Measurements from ENCODE around the gene CDK5RAP1. TPM values are rescaled to one million over a fixed set of nuclear protein-coding genes. Genes with fewer than 3 reads are reported as not detected.
"Not testable (repeated sequence)": the region's sequence is repeated elsewhere in the genome, so short reads cannot be mapped to it uniquely, and the experiment has no call there.

Gene CDK5RAP1
- total RNA-seq, 1 donor from 2014 or later: 25.3 TPM

- H3K4me1 Mint-ChIP-seq (ENCODE audit: unreplicated experiment): peaks cover 11% of the 10 kb centered on the region
- no peak for DNase-seq (ENCODE audit: extremely low spot score, unreplicated experiment)
- peaks cover 11% of the 10 kb centered on the region for H3K36me3 Mint-ChIP-seq (ENCODE audit: unreplicated experiment)
- no peak overlapping the region for H3K27ac Mint-ChIP-seq (ENCODE audit: unreplicated experiment)
- no peaks in the 10 kb centered on the region for H3K27me3 Mint-ChIP-seq (ENCODE audit: unreplicated experiment)
- H3K4me3 Mint-ChIP-seq (ENCODE audit: unreplicated experiment): no peak overlapping the region
- no peak for TF ChIP-seq CTCF (IDR thresholded peaks at IDR 0.05)
- H3K9me3 Mint-ChIP-seq (ENCODE audit: unreplicated experiment): no peaks in the 10 kb centered on the region
Measured at GRCh38 chr20:33431797-33432381, 30.6 kb upstream of the CDK5RAP1 start.

- not testable (repeated sequence) for H3K4me3 Mint-ChIP-seq (ENCODE audit: unreplicated experiment); H3K9me3 Mint-ChIP-seq (ENCODE audit: unreplicated experiment); H3K27me3 Mint-ChIP-seq (ENCODE audit: unreplicated experiment); H3K36me3 Mint-ChIP-seq (ENCODE audit: unreplicated experiment); DNase-seq (ENCODE audit: extremely low spot score, unreplicated experiment)
- peak overlapping the region; percentile 83 for H3K27ac Mint-ChIP-seq (ENCODE audit: unreplicated experiment)
- peaks cover 15% of the 10 kb centered on the region for H3K4me1 Mint-ChIP-seq (ENCODE audit: unreplicated experiment)
Measured at GRCh38 chr20:33423875-33424274, 22.6 kb upstream of the CDK5RAP1 start.

- no peak for TF ChIP-seq CTCF (IDR thresholded peaks at IDR 0.05)
- no peak overlapping the region for H3K4me3 Mint-ChIP-seq (ENCODE audit: unreplicated experiment)
- peaks cover 15% of the 10 kb centered on the region for H3K4me1 Mint-ChIP-seq (ENCODE audit: unreplicated experiment)
- H3K9me3 Mint-ChIP-seq (ENCODE audit: unreplicated experiment): no peaks in the 10 kb centered on the region
- H3K27ac Mint-ChIP-seq (ENCODE audit: unreplicated experiment): peak overlapping the region; percentile 83
- peak; percentile 86 for DNase-seq (ENCODE audit: extremely low spot score, unreplicated experiment)
- H3K36me3 Mint-ChIP-seq (ENCODE audit: unreplicated experiment): no peaks in the 10 kb centered on the region
- H3K27me3 Mint-ChIP-seq (ENCODE audit: unreplicated experiment): no peaks in the 10 kb centered on the region
Measured at GRCh38 chr20:33423141-33423834, 22.0 kb upstream of the CDK5RAP1 start.

GRCh38 chr20:33419140-33419974, 18.0 kb upstream of the CDK5RAP1 start:
- H3K36me3 Mint-ChIP-seq (ENCODE audit: unreplicated experiment): no peaks in the 10 kb centered on the region
- no peaks in the 10 kb centered on the region for H3K27me3 Mint-ChIP-seq (ENCODE audit: unreplicated experiment)
- H3K27ac Mint-ChIP-seq (ENCODE audit: unreplicated experiment): no peak overlapping the region
- DNase-seq (ENCODE audit: extremely low spot score, unreplicated experiment): no peak
- peaks cover 15% of the 10 kb centered on the region for H3K4me1 Mint-ChIP-seq (ENCODE audit: unreplicated experiment)
- no peak overlapping the region for H3K4me3 Mint-ChIP-seq (ENCODE audit: unreplicated experiment)
- H3K9me3 Mint-ChIP-seq (ENCODE audit: unreplicated experiment): no peaks in the 10 kb centered on the region
- TF ChIP-seq CTCF (IDR thresholded peaks at IDR 0.05): no peak

GRCh38 chr20:33418033-33418432, 16.7 kb upstream of the CDK5RAP1 start:
- Mint-ChIP-seq H3K9me3 (ENCODE audit: unreplicated experiment) (no peaks in the 10 kb centered on the region), H3K4me3 (ENCODE audit: unreplicated experiment) (no peak overlapping the region), H3K36me3 (ENCODE audit: unreplicated experiment) (no peaks in the 10 kb centered on the region), H3K27ac (ENCODE audit: unreplicated experiment) (no peak overlapping the region), H3K4me1 (ENCODE audit: unreplicated experiment) (peaks cover 6% of the 10 kb centered on the region), H3K27me3 (ENCODE audit: unreplicated experiment) (no peaks in the 10 kb centered on the region)
- no peak for DNase-seq (ENCODE audit: extremely low spot score, unreplicated experiment)
- TF ChIP-seq CTCF (IDR thresholded peaks at IDR 0.05): no peak

Data from osteocyte (in vitro differentiated cells).